GM12873 (cell line): ENCODE data around the gene GPX8.
A peak's percentile ranks its signal among the peaks of the same experiment; 100 is the strongest.

Source experiments
- TF ChIP-seq, protein P1 (sequence below): IDR thresholded peaks from 2 replicates; pipeline ENCODE4 v1.5.1; 2012; ENCODE audit warnings: low read depth, mild to moderate bottlenecking, moderate library complexity, low read length, control low read depth; ENCODE audit not compliant: insufficient read depth; ENCODE audit errors: missing control alignments

Gene GPX8

GRCh38 chr5:55154873-55155272 lies 5.1 kb upstream of the GPX8 start:
- TF ChIP-seq, protein P1, sequence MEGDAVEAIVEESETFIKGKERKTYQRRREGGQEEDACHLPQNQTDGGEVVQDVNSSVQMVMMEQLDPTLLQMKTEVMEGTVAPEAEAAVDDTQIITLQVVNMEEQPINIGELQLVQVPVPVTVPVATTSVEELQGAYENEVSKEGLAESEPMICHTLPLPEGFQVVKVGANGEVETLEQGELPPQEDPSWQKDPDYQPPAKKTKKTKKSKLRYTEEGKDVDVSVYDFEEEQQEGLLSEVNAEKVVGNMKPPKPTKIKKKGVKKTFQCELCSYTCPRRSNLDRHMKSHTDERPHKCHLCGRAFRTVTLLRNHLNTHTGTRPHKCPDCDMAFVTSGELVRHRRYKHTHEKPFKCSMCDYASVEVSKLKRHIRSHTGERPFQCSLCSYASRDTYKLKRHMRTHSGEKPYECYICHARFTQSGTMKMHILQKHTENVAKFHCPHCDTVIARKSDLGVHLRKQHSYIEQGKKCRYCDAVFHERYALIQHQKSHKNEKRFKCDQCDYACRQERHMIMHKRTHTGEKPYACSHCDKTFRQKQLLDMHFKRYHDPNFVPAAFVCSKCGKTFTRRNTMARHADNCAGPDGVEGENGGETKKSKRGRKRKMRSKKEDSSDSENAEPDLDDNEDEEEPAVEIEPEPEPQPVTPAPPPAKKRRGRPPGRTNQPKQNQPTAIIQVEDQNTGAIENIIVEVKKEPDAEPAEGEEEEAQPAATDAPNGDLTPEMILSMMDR: no peak

DNA sequence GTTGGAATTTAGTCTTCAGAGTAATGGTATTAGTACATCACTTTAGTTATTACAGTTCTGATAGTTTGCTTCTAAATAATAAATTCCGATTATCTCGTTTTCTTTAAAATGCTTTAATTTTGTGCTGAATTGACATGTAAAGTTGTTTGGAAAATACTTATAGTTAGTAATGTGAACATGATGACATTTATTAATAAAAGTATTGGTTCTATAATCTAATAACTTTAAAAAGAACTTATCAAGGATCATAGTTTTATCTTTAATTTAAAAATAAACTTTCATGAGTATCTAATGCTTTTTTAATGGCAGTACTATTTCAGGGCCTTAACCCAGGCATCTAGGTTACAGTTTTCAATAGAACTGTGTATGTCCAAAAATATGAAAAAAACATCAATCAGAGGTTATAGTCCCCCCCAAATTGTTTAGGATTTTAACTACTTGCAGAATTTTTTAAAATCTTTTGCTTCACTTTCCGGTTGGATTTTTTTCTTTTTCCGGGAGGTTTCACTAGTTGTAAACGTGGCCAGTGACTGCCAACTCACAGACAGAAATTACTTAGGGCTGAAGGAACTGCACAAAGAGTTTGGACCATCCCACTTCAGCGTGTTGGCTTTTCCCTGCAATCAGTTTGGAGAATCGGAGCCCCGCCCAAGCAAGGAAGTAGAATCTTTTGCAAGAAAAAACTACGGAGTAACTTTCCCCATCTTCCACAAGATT lies 680 bp downstream of the GPX8 start:
- TF ChIP-seq, protein P1: no peak

GRCh38 chr5:55162666-55163065 lies 2.7 kb downstream of the GPX8 start:
- TF ChIP-seq, protein P1: no peak

- TF ChIP-seq, protein P1: no peak
These were observed 11.5 kb downstream of the GPX8 start for GRCh38 chr5:55171471-55171870.

DNA sequence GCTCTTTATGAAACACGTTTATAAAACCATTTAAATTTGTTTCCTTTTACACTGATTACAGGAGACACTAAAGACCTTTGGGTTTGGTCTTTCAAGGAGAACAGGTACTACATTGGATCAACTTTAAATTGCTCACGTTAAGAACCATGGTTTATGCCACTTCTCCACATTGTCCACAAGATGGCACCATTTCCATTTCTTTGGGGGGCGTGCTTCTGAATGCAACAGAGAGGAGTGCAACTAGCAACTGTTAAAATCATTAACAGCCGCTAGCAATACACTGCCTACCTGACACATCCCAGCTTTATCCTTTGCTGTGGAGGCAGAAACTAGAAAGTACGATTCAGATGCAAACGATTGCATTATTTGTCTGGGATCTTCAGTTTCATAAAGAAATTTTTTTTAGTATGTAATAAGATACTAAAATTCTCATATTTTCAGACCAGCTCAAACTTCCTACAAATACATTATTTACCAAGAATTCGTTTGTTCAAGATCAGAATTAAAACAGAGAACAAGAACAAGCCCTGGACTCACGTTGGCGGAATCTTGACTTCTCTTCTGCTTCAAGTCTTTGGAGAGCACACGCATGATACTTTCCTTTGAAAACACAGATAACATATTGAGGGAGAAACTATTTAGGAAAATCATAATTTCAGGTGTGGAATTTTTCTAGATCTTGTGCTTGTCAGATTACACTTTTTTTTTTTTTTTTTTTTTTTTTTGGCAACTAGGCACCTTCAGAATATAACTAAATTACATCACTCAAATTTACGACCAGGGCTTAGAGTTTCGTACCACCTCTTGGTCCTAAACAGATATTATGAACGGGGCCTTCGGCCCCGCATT lies 12.3 kb downstream of the GPX8 start:
- TF ChIP-seq, protein P1: peak; percentile 77

DNA sequence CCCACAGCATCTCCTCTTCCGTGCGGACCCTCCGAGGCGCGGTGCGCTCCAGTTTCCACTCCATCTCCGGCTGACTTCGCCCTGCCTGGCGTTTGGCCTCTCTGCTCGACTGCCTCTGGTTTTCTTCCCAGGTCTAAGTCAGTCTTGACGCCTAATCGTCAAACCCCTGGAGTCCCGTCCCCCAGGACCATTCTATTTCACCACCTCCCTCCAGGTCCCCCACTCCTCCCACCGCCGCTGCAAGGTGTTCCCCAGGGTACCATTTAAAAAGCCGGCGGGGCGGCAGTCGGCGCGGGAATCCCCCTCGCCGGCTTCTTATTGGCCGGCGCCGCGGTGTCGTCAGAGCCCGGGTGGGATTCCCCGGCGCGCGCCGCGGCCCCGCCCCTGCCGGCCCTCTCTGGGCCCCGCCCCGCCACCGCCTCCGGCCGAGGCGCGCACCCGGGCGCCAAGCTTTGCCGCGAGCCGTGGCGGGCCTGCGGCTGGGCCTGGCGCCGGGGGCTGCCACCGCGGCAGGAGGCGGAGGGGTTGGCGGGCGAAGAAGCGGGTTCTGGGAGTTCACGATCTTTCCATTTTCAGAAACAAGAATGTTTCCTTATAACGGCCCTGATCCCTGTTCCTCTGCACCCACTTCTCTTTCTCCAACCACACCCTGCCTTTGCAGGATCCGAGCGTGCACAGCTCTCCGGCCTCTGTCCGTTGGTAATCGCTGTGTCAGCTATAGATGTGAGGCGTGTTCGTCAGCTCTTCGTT lies 13.1 kb downstream of the GPX8 start, which contains the start of gene CDC20B:
TSS of gene CDC20B (minus strand) at position 241 of the 750 bp plus-strand sequence. CDS start at position 64, 177 bp downstream.
- TF ChIP-seq, protein P1: no peak
